GM23248 (cell line): ENCODE data around the gene DPEP2. TPM values are rescaled to one million over a fixed set of nuclear protein-coding genes. Genes with fewer than 3 reads are reported as not detected.

Source experiments
- DNase-seq: peaks from one replicate; pipeline ENCODE4 v3.0.0-alpha.2; 2015
- H2AFZ ChIP-seq: fragments of 200-600 bp; sonication (generic); 2 replicates; pipeline ENCODE4 v1.6.1; 2016; ENCODE audit warnings: antibody characterized with exemption
- H3F3A ChIP-seq: fragments of 200-600 bp; sonication (generic); 2 replicates; pipeline ENCODE4 v1.6.1; 2016; ENCODE audit warnings: mild to moderate bottlenecking, antibody characterized with exemption, mixed run types; ENCODE audit not compliant: insufficient read depth
- H3K27ac ChIP-seq: fragments of 200-600 bp; sonication (generic); 2 replicates; pipeline ENCODE4 v1.5.1; 2016; ENCODE audit warnings: mild to moderate bottlenecking
- H3K27me3 ChIP-seq: fragments of 200-600 bp; sonication (generic); replicated peaks from 2 replicates; pipeline ENCODE4 v1.6.1; 2016; ENCODE audit warnings: mild to moderate bottlenecking; ENCODE audit not compliant: insufficient read depth
- H3K36me3 ChIP-seq: fragments of 200-600 bp; sonication (generic); 2 replicates; pipeline ENCODE4 v1.6.1; 2016; ENCODE audit warnings: low read depth, mild to moderate bottlenecking
- H3K4me1 ChIP-seq: fragments of 200-600 bp; sonication (generic); 2 replicates; pipeline ENCODE4 v1.6.1; 2016; ENCODE audit warnings: mild to moderate bottlenecking; ENCODE audit not compliant: insufficient read depth
- H3K4me2 ChIP-seq: fragments of 200-600 bp; sonication (generic); one replicate; pipeline ENCODE4 v1.6.1; 2016; ENCODE audit warnings: mild to moderate bottlenecking; ENCODE audit not compliant: unreplicated experiment
- H3K4me3 ChIP-seq: fragments of 200-600 bp; sonication (generic); 2 replicates; pipeline ENCODE4 v1.5.1; 2016; ENCODE audit warnings: mild to moderate bottlenecking
- H3K79me2 ChIP-seq: fragments of 200-600 bp; sonication (generic); 2 replicates; pipeline ENCODE4 v1.6.1; 2016; ENCODE audit warnings: mild to moderate bottlenecking; ENCODE audit not compliant: insufficient read depth
- H3K9ac ChIP-seq: fragments of 200-600 bp; sonication (generic); 2 replicates; pipeline ENCODE4 v1.6.1; 2016; ENCODE audit warnings: mild to moderate bottlenecking
- H3K9me2 ChIP-seq: fragments of 200-600 bp; sonication (generic); 2 replicates; pipeline ENCODE4 v1.6.1; 2016; ENCODE audit warnings: mixed run types, mild to moderate bottlenecking, moderate library complexity; ENCODE audit not compliant: insufficient read depth
- H3K9me3 ChIP-seq: fragments of 200-600 bp; sonication (generic); one replicate; pipeline ENCODE4 v1.6.1; 2017; ENCODE audit warnings: low read depth
- H4K20me1 ChIP-seq: fragments of 200-600 bp; sonication (generic); 2 replicates; pipeline ENCODE4 v1.6.0; 2016; ENCODE audit not compliant: insufficient read depth
- EZH2 ChIP-seq: fragments of 200-600 bp; sonication (generic); IDR thresholded peaks from 2 replicates; pipeline ENCODE4 v1.6.1; 2018; ENCODE audit warnings: antibody characterized with exemption, mild to moderate bottlenecking; ENCODE audit not compliant: insufficient read depth, poor library complexity, severe bottlenecking
- EZH2phosphoT487 ChIP-seq: fragments of 200-600 bp; sonication (generic); IDR thresholded peaks from 2 replicates; pipeline ENCODE4 v1.6.1; 2018; ENCODE audit warnings: antibody characterized with exemption, moderate library complexity, mild to moderate bottlenecking, low read depth; ENCODE audit not compliant: insufficient read depth
- WGBS, 2 experiments: methylation state at CpG; one replicate each; pipeline ENCODE4 v1.1.6; 2015 to 2017; ENCODE audit warnings: low lambda C conversion rate in 2 of 2, low coverage in 1 of 2; ENCODE audit errors: missing lambda C conversion rate in 2 of 2; 5-methylcytosine and 5-hydroxymethylcytosine counted together
- in situ Hi-C: fragments of 300-500 bp; cut with MboI; formaldehyde crosslinking; loops from 2 replicates; pipeline ENCODE4 v1.15.0; 2020
- polyA plus RNA-seq: library from polyadenylated mRNA; unstranded; fragments of >200 nt; fragmentation: Nextera tagmentation; extraction: Ambion mirVana; gene quantifications from 2 replicates; pipeline ENCODE4 v1.2.1, GENCODE V29; 2016
- total RNA-seq: library from RNA; depleted of rRNA; stranded (reverse); fragments of >200 nt; shearing (Covaris generic); gene quantifications from 2 replicates; pipeline ENCODE4 v1.2.3, GENCODE V29; 2014

The DPEP2 gene
- total and polyA plus RNA-seq, 2 experiments from 2014 or later, result not detected

- H3K27me3 ChIP-seq, result no peaks in the 10 kb centered on the region
- peak within 1 kb of the TSS; percentile 99 for H3K4me2 ChIP-seq
- peaks cover 4% of the 10 kb centered on the region; the same call in 1 of the 2 replicates for H3F3A ChIP-seq
- peaks cover 18% of the 10 kb centered on the region for H3K4me1 ChIP-seq
- no peaks in the 10 kb centered on the region for H3K9me3 ChIP-seq
- peak within 1 kb of the TSS; percentile 80 for H3K27ac ChIP-seq
- in situ Hi-C loops, result no loop called here
- peaks cover 44% of the 10 kb centered on the region for H3K79me2 ChIP-seq
- 1% methylated on average over 21 to 34 of the region's 78 CpGs for WGBS, 2 experiments
- H3K4me3 ChIP-seq, result peak within 1 kb of the TSS; percentile 94
- no peaks in the 10 kb centered on the region for H3K36me3 ChIP-seq
- H3K9ac ChIP-seq, result peak within 1 kb of the TSS; percentile 98
- peak; percentile 88 for DNase-seq
- H3K9me2 ChIP-seq, result no peaks in the 10 kb centered on the region
- H4K20me1 ChIP-seq, result 0 out of 2 replicates have a peak, but pooled peaks cover 3% of the 10 kb centered on the region
- no peak for TF ChIP-seq EZH2phosphoT487
- TF ChIP-seq EZH2, result no peak
- H2AFZ ChIP-seq, result peak within 1 kb of the TSS; percentile 86
These were observed 30.7 kb downstream of the DPEP2 start, which contains the start of gene SLC12A4 for GRCh38 chr16:67968400-67969253. Gene SLC12A4 (minus strand): TSS chr16:67968637. CDS start chr16:67968553, 84 bp downstream.

DNA sequence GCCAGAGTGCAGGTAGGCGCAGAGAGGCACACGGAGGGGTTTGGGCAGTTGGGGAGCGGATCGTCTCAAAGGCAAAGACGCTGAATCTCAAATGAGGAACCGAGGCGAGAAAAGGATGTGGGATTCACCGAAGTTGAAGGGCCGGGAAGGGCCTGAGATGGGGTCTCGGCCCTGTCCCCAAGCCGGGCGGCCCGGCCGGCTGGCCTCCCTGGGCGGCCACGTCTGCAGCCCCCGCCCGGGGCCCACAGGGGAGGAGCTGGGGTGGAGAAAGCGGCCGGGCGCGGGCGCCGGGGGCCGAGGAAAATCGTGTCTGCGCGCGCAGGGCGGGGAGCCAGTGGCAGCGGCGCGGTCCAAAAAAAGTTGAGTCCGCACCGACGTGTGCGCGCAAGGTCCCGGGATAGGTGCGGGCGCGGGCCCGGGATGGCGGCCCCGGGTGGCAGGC is 31.3 kb downstream of the DPEP2 start:
- Histone ChIP-seq H2AFZ (0 out of 2 replicates have a peak overlapping the region, but pooled peaks have one; percentile 86), H3K4me3 (peak overlapping the region; percentile 94), H3K4me2 (peak overlapping the region; percentile 99), H3K36me3 (0 out of 2 replicates have a peak, but pooled peaks cover 2% of the 10 kb centered on the region), H3F3A (peaks cover 4% of the 10 kb centered on the region; the same call in 1 of the 2 replicates), H3K9me2 (no peaks in the 10 kb centered on the region), H3K9ac (peak overlapping the region; percentile 98), H3K4me1 (peaks cover 18% of the 10 kb centered on the region), H3K9me3 (no peaks in the 10 kb centered on the region), H3K27ac (peak overlapping the region; percentile 80), H3K27me3 (no peaks in the 10 kb centered on the region), H3K79me2 (peaks cover 51% of the 10 kb centered on the region), H4K20me1 (0 out of 2 replicates have a peak, but pooled peaks cover 3% of the 10 kb centered on the region)
- in situ Hi-C loops, result no loop called here
- TF ChIP-seq EZH2phosphoT487, result no peak
- TF ChIP-seq EZH2, result no peak
- peak; percentile 79 for DNase-seq
- 0 to 1% methylated on average over 32 to 39 of the region's 45 CpGs for WGBS, 2 experiments

DNA sequence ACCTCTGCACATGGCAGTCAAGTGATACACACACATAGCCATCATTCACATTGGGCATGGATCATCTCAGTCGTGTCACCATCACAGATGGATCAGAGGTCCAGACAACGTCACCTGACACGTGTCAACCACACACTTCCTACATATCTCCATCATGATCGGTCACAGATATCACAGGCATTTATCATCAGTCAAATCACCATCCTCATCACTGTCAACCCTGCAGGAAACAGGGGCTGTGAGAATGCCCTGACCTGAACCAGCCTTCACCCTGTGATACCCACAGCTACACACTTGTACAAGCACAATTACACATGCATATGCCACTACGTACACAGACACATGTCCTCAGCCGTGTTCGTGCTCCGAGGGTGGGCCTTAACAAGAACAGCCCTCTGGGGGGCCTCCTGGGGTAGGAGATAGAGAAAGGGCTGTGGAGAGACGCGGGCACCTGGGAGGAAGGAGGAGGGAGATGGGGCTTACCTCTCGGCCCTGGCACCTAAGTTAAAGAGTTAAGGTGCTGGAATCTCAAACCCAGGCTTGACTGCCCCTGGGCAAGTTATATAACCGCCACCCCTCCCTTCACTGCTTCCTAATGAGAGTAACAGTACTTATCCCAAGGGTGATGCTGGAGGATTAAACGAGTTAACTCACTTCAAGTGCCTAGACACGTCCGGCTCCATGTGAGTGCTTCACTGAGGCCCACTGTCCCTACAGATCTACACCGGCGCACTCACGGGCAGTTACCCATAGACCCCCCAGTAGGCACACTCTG is 31.9 kb downstream of the DPEP2 start:
- Histone ChIP-seq H3F3A (peaks cover 4% of the 10 kb centered on the region; the same call in 1 of the 2 replicates), H3K79me2 (peaks cover 57% of the 10 kb centered on the region), H2AFZ (no peak overlapping the region), H3K9ac (peak overlapping the region; percentile 98), H3K27ac (peak overlapping the region; percentile 80), H3K9me2 (no peaks in the 10 kb centered on the region), H3K4me2 (peak overlapping the region; percentile 99), H3K4me3 (peak overlapping the region; percentile 94), H3K36me3 (peaks cover 8% of the 10 kb centered on the region), H3K9me3 (no peaks in the 10 kb centered on the region), H3K4me1 (peaks cover 18% of the 10 kb centered on the region), H3K27me3 (no peaks in the 10 kb centered on the region), H4K20me1 (0 out of 2 replicates have a peak, but pooled peaks cover 3% of the 10 kb centered on the region)
- peak; percentile 59 for DNase-seq
- 0 to 2% methylated on average over 18 of the region's 18 CpGs for WGBS, 2 experiments
- in situ Hi-C loops, result no loop called here
- TF ChIP-seq EZH2phosphoT487 (no peak), EZH2 (no peak)

GRCh38 chr16:67966549-67967182 is 32.6 kb downstream of the DPEP2 start:
- in situ Hi-C loops, result no loop called here
- H3K27ac ChIP-seq, result peak overlapping the region; percentile 80
- H3K4me3 ChIP-seq, result peak overlapping the region; percentile 94
- peak overlapping the region; percentile 99 for H3K4me2 ChIP-seq
- WGBS, 2 experiments, result 24 to 30% methylated on average over 3 of the region's 3 CpGs
- H3K36me3 ChIP-seq, result peaks cover 15% of the 10 kb centered on the region
- H4K20me1 ChIP-seq, result 0 out of 2 replicates have a peak, but pooled peaks cover 3% of the 10 kb centered on the region
- DNase-seq, result peak; percentile 61
- H3K4me1 ChIP-seq, result peaks cover 18% of the 10 kb centered on the region
- peaks cover 4% of the 10 kb centered on the region; the same call in 1 of the 2 replicates for H3F3A ChIP-seq
- no peaks in the 10 kb centered on the region for H3K9me3 ChIP-seq
- H3K9me2 ChIP-seq, result no peaks in the 10 kb centered on the region
- peaks cover 64% of the 10 kb centered on the region for H3K79me2 ChIP-seq
- no peak for TF ChIP-seq EZH2phosphoT487
- no peak overlapping the region for H2AFZ ChIP-seq
- H3K9ac ChIP-seq, result peak overlapping the region; percentile 98
- H3K27me3 ChIP-seq, result no peaks in the 10 kb centered on the region
